GM18498 (cell line): ENCODE measurements around the gene OPHN1.
"Not testable (repeated sequence)": the region's sequence is repeated elsewhere in the genome, so short reads cannot be mapped to it uniquely, and the experiment has no call there.

Source experiments
- ATAC-seq: cut with Tn5 transposase; IDR thresholded peaks from one replicate; pipeline ENCODE4 v1.9.1; 2021; ENCODE audit warnings: mild to moderate bottlenecking, moderate library complexity; ENCODE audit not compliant: unreplicated experiment

Gene OPHN1

GRCh38 chrX:68422478-68422877, 10.8 kb downstream of the OPHN1 start:
- ATAC-seq = no peak

- ATAC-seq = no peak
Observed at GRCh38 chrX:68421636-68422035, 11.7 kb downstream of the OPHN1 start.

GRCh38 chrX:68420559-68420958, 12.7 kb downstream of the OPHN1 start:
- no peak for ATAC-seq

GRCh38 chrX:68419975-68420374, 13.3 kb downstream of the OPHN1 start:
- no peak for ATAC-seq

GRCh38 chrX:68417651-68418050, 15.6 kb downstream of the OPHN1 start:
- no peak for ATAC-seq

- ATAC-seq = no peak
Observed at GRCh38 chrX:68416592-68416991, 16.7 kb downstream of the OPHN1 start.

GRCh38 chrX:68415316-68415715, 18.0 kb downstream of the OPHN1 start:
- no peak for ATAC-seq

GRCh38 chrX:68413254-68413653, 20.0 kb downstream of the OPHN1 start:
- ATAC-seq = no peak

GRCh38 chrX:68411729-68412128, 21.6 kb downstream of the OPHN1 start:
- ATAC-seq = no peak

- no peak for ATAC-seq
Observed at GRCh38 chrX:68409194-68409593, 24.1 kb downstream of the OPHN1 start.

- ATAC-seq = no peak
Observed at GRCh38 chrX:68403522-68403921, 29.8 kb downstream of the OPHN1 start.

- ATAC-seq = no peak
Observed at GRCh38 chrX:68403038-68403437, 30.3 kb downstream of the OPHN1 start.

- ATAC-seq = no peak
Observed at GRCh38 chrX:68402094-68402493, 31.2 kb downstream of the OPHN1 start.

GRCh38 chrX:68398291-68398690, 35.0 kb downstream of the OPHN1 start:
- no peak for ATAC-seq

- no peak for ATAC-seq
Observed at GRCh38 chrX:68396953-68397352, 36.3 kb downstream of the OPHN1 start.

GRCh38 chrX:68389419-68389960, 43.8 kb downstream of the OPHN1 start:
- ATAC-seq = not testable (repeated sequence)

GRCh38 chrX:68387776-68388175, 45.5 kb downstream of the OPHN1 start:
- no peak for ATAC-seq

GRCh38 chrX:68383540-68383939, 49.8 kb downstream of the OPHN1 start:
- no peak for ATAC-seq

- not testable (repeated sequence) for ATAC-seq
Observed at GRCh38 chrX:68377579-68377978, 55.7 kb downstream of the OPHN1 start.

- ATAC-seq = no peak
Observed at GRCh38 chrX:68376373-68376772, 56.9 kb downstream of the OPHN1 start.

GRCh38 chrX:68375803-68376202, 57.5 kb downstream of the OPHN1 start:
- no peak for ATAC-seq

GRCh38 chrX:68372665-68373064, 60.6 kb downstream of the OPHN1 start:
- no peak for ATAC-seq

GRCh38 chrX:68369559-68369958, 63.7 kb downstream of the OPHN1 start:
- no peak for ATAC-seq
